GM23248 (cell line): ENCODE measurements around the gene HGF. TPM values are rescaled to one million over a fixed set of nuclear protein-coding genes. Genes with fewer than 3 reads are reported as not detected.

Source experiments
- DNase-seq: peaks from one replicate; pipeline ENCODE4 v3.0.0-alpha.2; 2015
- H2AFZ ChIP-seq: fragments of 200-600 bp; sonication (generic); 2 replicates; pipeline ENCODE4 v1.6.1; 2016; ENCODE audit warnings: antibody characterized with exemption
- H3F3A ChIP-seq: fragments of 200-600 bp; sonication (generic); 2 replicates; pipeline ENCODE4 v1.6.1; 2016; ENCODE audit warnings: mild to moderate bottlenecking, antibody characterized with exemption, mixed run types; ENCODE audit not compliant: insufficient read depth
- H3K27ac ChIP-seq: fragments of 200-600 bp; sonication (generic); 2 replicates; pipeline ENCODE4 v1.5.1; 2016; ENCODE audit warnings: mild to moderate bottlenecking
- H3K27me3 ChIP-seq: fragments of 200-600 bp; sonication (generic); replicated peaks from 2 replicates; pipeline ENCODE4 v1.6.1; 2016; ENCODE audit warnings: mild to moderate bottlenecking; ENCODE audit not compliant: insufficient read depth
- H3K36me3 ChIP-seq: fragments of 200-600 bp; sonication (generic); 2 replicates; pipeline ENCODE4 v1.6.1; 2016; ENCODE audit warnings: low read depth, mild to moderate bottlenecking
- H3K4me1 ChIP-seq: fragments of 200-600 bp; sonication (generic); 2 replicates; pipeline ENCODE4 v1.6.1; 2016; ENCODE audit warnings: mild to moderate bottlenecking; ENCODE audit not compliant: insufficient read depth
- H3K4me2 ChIP-seq: fragments of 200-600 bp; sonication (generic); one replicate; pipeline ENCODE4 v1.6.1; 2016; ENCODE audit warnings: mild to moderate bottlenecking; ENCODE audit not compliant: unreplicated experiment
- H3K4me3 ChIP-seq: fragments of 200-600 bp; sonication (generic); 2 replicates; pipeline ENCODE4 v1.5.1; 2016; ENCODE audit warnings: mild to moderate bottlenecking
- H3K79me2 ChIP-seq: fragments of 200-600 bp; sonication (generic); 2 replicates; pipeline ENCODE4 v1.6.1; 2016; ENCODE audit warnings: mild to moderate bottlenecking; ENCODE audit not compliant: insufficient read depth
- H3K9ac ChIP-seq: fragments of 200-600 bp; sonication (generic); 2 replicates; pipeline ENCODE4 v1.6.1; 2016; ENCODE audit warnings: mild to moderate bottlenecking
- H3K9me2 ChIP-seq: fragments of 200-600 bp; sonication (generic); 2 replicates; pipeline ENCODE4 v1.6.1; 2016; ENCODE audit warnings: mixed run types, mild to moderate bottlenecking, moderate library complexity; ENCODE audit not compliant: insufficient read depth
- H3K9me3 ChIP-seq: fragments of 200-600 bp; sonication (generic); one replicate; pipeline ENCODE4 v1.6.1; 2017; ENCODE audit warnings: low read depth
- H4K20me1 ChIP-seq: fragments of 200-600 bp; sonication (generic); 2 replicates; pipeline ENCODE4 v1.6.0; 2016; ENCODE audit not compliant: insufficient read depth
- EZH2 ChIP-seq: fragments of 200-600 bp; sonication (generic); IDR thresholded peaks from 2 replicates; pipeline ENCODE4 v1.6.1; 2018; ENCODE audit warnings: antibody characterized with exemption, mild to moderate bottlenecking; ENCODE audit not compliant: insufficient read depth, poor library complexity, severe bottlenecking
- EZH2phosphoT487 ChIP-seq: fragments of 200-600 bp; sonication (generic); IDR thresholded peaks from 2 replicates; pipeline ENCODE4 v1.6.1; 2018; ENCODE audit warnings: antibody characterized with exemption, moderate library complexity, mild to moderate bottlenecking, low read depth; ENCODE audit not compliant: insufficient read depth
- WGBS, 2 experiments: methylation state at CpG; one replicate each; pipeline ENCODE4 v1.1.6; 2015 to 2017; ENCODE audit warnings: low lambda C conversion rate in 2 of 2, low coverage in 1 of 2; ENCODE audit errors: missing lambda C conversion rate in 2 of 2; 5-methylcytosine and 5-hydroxymethylcytosine counted together
- in situ Hi-C: fragments of 300-500 bp; cut with MboI; formaldehyde crosslinking; loops from 2 replicates; pipeline ENCODE4 v1.15.0; 2020
- polyA plus RNA-seq: library from polyadenylated mRNA; unstranded; fragments of >200 nt; fragmentation: Nextera tagmentation; extraction: Ambion mirVana; gene quantifications from 2 replicates; pipeline ENCODE4 v1.2.1, GENCODE V29; 2016
- total RNA-seq: library from RNA; depleted of rRNA; stranded (reverse); fragments of >200 nt; shearing (Covaris generic); gene quantifications from 2 replicates; pipeline ENCODE4 v1.2.3, GENCODE V29; 2014

Gene HGF
- total and polyA plus RNA-seq, 2 experiments from 2014 or later: 2.3 to 2.7 TPM

GRCh38 chr7:81688622-81689411, 81.0 kb downstream of the HGF start:
- Histone ChIP-seq H3K36me3 (no peaks in the 10 kb centered on the region), H3K4me2 (no peak overlapping the region), H3K9me3 (no peaks in the 10 kb centered on the region), H3K79me2 (no peaks in the 10 kb centered on the region), H4K20me1 (no peaks in the 10 kb centered on the region), H3K27ac (no peak overlapping the region), H3K9me2 (no peaks in the 10 kb centered on the region), H3F3A (peaks cover 42% of the 10 kb centered on the region), H3K27me3 (no peaks in the 10 kb centered on the region), H3K4me1 (peaks cover 42% of the 10 kb centered on the region), H3K9ac (no peak overlapping the region), H2AFZ (no peak overlapping the region), H3K4me3 (no peak overlapping the region)
- WGBS, 2 experiments: 97 to 98% methylated on average over 4 of the region's 4 CpGs
- no peak for DNase-seq
- TF ChIP-seq EZH2 (no peak), EZH2phosphoT487 (no peak)
- in situ Hi-C loops: no loop called here

- Histone ChIP-seq H3K4me2 (no peak overlapping the region), H3K4me3 (no peak overlapping the region), H3K9me3 (no peaks in the 10 kb centered on the region), H3K27me3 (no peaks in the 10 kb centered on the region), H3K4me1 (peaks cover 33% of the 10 kb centered on the region), H4K20me1 (no peaks in the 10 kb centered on the region), H3K9me2 (no peaks in the 10 kb centered on the region), H3K36me3 (no peaks in the 10 kb centered on the region), H3K9ac (no peak overlapping the region), H3K27ac (no peak overlapping the region), H3F3A (peaks cover 28% of the 10 kb centered on the region), H3K79me2 (no peaks in the 10 kb centered on the region), H2AFZ (no peak overlapping the region)
- in situ Hi-C loops: no loop called here
- TF ChIP-seq EZH2 (no peak), EZH2phosphoT487 (no peak)
- DNase-seq: no peak
Measured at GRCh38 chr7:81687062-81687461, 82.8 kb downstream of the HGF start.

- H3K9ac ChIP-seq: no peak overlapping the region
- WGBS, 2 experiments: 39 to 40% methylated on average over 3 of the region's 3 CpGs
- no peaks in the 10 kb centered on the region for H3K79me2 ChIP-seq
- peaks cover 21% of the 10 kb centered on the region for H3K4me1 ChIP-seq
- no peaks in the 10 kb centered on the region for H3K9me3 ChIP-seq
- peaks cover 17% of the 10 kb centered on the region for H3F3A ChIP-seq
- no peak for DNase-seq
- H2AFZ ChIP-seq: no peak overlapping the region
- TF ChIP-seq EZH2phosphoT487 (no peak), EZH2 (no peak)
- in situ Hi-C loops: no loop called here
- H3K27ac ChIP-seq: peak overlapping the region; percentile 46
- H3K4me3 ChIP-seq: no peak overlapping the region
- no peaks in the 10 kb centered on the region for H3K27me3 ChIP-seq
- no peaks in the 10 kb centered on the region for H4K20me1 ChIP-seq
- H3K36me3 ChIP-seq: no peaks in the 10 kb centered on the region
- H3K9me2 ChIP-seq: no peaks in the 10 kb centered on the region
- H3K4me2 ChIP-seq: peak overlapping the region; percentile 66
Measured at GRCh38 chr7:81685270-81685868, 84.5 kb downstream of the HGF start.

GRCh38 chr7:81684514-81685269, 85.2 kb downstream of the HGF start:
- Histone ChIP-seq H3K4me1 (peaks cover 21% of the 10 kb centered on the region), H3K27ac (peak overlapping the region; percentile 46), H2AFZ (no peak overlapping the region), H3K79me2 (no peaks in the 10 kb centered on the region), H3K36me3 (no peaks in the 10 kb centered on the region), H3F3A (peaks cover 17% of the 10 kb centered on the region), H3K9me3 (no peaks in the 10 kb centered on the region), H4K20me1 (no peaks in the 10 kb centered on the region), H3K9me2 (no peaks in the 10 kb centered on the region), H3K9ac (no peak overlapping the region), H3K27me3 (no peaks in the 10 kb centered on the region), H3K4me2 (peak overlapping the region; percentile 66), H3K4me3 (no peak overlapping the region)
- TF ChIP-seq EZH2 (no peak), EZH2phosphoT487 (no peak)
- in situ Hi-C loops: no loop called here
- DNase-seq: peak; percentile 100
- 0% methylated on average over 2 of the region's 2 CpGs for WGBS, 2 experiments
